Iris pigment epithelial cell (primary cell): ENCODE results near the gene FEN1.

Source experiments
- DNase-seq: peaks from one replicate; pipeline ENCODE4 v3.0.0-alpha.2; 2011; ENCODE audit warnings: low read depth

The FEN1 gene

GRCh38 chr11:61817471-61818202 is 24.9 kb downstream of the FEN1 start:
- no peak for DNase-seq

- peak; percentile 81 for DNase-seq
These were observed 27.5 kb downstream of the FEN1 start for GRCh38 chr11:61820174-61820573.

- no peak for DNase-seq
These were observed 34.3 kb downstream of the FEN1 start for GRCh38 chr11:61826930-61827570.

DNA sequence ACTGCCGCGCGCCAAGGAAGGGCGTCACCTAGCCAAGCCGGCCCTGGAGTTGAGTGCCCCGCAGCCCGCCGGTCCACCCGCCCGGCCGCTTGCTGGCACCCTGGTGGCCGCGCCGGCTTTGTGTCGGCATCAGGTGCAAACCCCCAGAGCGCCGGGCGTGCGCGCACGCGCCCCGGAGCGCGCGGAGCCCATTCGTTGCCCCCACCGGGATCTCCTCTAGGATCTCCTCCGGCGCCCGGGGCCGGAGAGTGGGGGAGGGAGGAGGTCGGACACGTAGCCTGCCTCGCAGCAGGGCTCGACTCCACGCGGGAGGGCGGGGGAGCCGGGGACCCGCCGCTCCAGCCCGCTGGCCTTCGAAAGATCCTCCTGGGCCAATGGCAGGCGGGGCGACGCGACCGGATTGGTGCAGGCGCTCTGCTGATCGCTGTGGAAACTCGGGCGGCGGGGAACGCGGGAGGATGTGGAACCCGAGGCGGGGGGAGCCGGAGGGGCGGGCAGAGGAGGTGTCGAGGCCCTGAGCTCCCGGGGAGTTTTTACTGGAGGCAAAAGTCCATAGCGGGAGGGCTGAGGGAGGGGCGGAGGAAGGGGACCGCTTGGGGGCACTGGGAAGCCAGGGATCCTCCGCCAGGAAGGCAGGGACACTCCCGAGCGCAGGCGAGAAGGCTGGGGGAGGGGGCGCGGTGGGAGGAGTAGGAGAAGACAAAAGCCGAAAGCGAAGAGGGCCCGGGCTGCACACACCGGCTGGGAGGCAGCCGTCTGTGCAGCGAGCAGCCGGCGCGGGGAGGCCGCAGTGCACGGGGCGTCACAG is 35.1 kb downstream of the FEN1 start, which contains the start of gene FADS2:
Gene FADS2, plus strand, starts transcription at position 730 of the 808 bp plus-strand sequence. CDS start 91 bp downstream, outside the sequence.
- DNase-seq = peak; percentile 98

DNA sequence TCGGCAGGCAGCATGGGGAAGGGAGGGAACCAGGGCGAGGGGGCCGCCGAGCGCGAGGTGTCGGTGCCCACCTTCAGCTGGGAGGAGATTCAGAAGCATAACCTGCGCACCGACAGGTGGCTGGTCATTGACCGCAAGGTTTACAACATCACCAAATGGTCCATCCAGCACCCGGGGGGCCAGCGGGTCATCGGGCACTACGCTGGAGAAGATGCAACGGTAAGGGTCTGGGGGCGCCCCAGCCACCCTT is 35.6 kb downstream of the FEN1 start:
- DNase-seq = no peak

- peak; percentile 76 for DNase-seq
These were observed 36.1 kb downstream of the FEN1 start for GRCh38 chr11:61828629-61829407.

DNA sequence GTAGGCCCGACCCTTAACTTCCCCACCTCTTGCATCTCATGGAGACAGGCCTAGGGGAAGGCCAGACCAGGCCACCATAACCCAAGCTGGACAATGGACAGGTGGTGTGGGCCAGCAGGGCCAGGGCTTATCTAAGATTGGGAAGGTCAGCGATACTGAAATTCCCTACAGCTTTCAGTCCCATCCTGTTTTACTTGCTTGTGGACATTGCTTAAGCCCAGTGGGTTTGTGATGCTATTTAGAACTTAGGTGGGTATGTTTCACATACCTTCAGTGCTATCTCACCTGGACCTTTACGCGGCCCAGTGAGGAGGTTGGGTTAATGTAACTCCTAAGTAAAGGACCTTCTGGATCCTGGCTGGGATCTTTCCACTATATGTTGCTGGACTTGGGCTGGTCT is 37.1 kb downstream of the FEN1 start:
- DNase-seq = no peak

DNA sequence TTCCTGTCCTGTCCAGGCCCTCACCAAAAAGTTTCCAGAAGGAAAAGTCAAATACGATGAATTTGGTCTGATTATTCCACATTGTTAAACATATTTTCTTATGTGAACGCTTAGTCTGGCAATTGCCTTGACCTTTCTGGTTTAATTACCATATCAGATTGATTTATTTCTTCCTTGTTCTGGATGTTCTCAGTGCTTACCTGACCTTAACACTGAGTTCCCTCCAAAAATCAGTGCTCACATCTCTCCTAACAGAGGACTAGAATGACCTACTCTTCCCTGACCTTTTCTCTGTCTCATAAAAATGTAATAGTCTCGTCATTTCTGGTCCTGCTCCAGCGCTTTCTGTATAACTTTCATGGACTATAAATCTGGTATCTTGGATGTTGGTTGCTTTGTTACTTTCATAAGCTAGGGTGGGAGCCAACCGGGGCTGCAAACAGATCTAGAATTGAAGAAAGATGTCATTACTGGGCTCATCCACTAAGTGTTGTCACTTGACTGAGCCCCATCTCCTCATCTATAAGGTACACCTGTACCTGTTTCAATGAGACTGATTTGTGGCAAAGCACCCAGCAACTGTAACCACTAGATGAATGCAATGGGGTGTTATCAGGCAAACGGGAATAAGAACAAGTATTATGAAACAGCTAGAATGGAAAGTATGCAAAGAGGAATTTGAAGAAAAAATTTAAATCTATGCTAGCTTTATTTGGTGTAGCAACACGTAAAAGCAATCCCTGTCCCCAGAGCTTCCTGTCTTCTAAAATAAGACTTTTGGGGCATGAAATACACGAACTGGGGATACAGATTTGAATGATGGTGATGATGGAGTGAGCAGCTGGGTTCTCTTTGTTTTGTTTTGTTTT is 37.8 kb downstream of the FEN1 start:
- DNase-seq = peak; percentile 63

- no peak for DNase-seq
These were observed 39.5 kb downstream of the FEN1 start for GRCh38 chr11:61832207-61832606.

- DNase-seq = no peak
These were observed 40.0 kb downstream of the FEN1 start for GRCh38 chr11:61832754-61833153.

DNA sequence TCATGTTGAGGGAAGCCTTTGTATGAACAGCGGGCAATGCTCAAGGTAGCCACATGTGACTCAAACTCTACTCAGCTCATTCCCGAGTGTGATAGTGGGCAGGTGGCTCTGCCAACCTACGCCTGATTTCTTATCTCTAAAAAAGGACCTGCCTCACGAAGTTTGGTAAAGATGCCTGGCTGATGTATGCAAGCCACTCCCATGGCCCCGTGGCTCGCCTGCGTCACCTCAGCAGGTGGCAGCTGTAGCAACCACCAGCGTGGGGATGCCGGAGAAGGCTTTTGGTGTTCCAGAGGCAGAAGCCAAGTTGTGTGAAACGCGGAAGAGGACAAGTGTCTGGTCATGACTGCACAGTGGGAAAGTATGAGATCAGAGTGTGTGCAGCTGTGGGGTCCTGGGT is 40.8 kb downstream of the FEN1 start:
- no peak for DNase-seq

GRCh38 chr11:61833926-61834277 is 41.2 kb downstream of the FEN1 start:
- no peak for DNase-seq

DNA sequence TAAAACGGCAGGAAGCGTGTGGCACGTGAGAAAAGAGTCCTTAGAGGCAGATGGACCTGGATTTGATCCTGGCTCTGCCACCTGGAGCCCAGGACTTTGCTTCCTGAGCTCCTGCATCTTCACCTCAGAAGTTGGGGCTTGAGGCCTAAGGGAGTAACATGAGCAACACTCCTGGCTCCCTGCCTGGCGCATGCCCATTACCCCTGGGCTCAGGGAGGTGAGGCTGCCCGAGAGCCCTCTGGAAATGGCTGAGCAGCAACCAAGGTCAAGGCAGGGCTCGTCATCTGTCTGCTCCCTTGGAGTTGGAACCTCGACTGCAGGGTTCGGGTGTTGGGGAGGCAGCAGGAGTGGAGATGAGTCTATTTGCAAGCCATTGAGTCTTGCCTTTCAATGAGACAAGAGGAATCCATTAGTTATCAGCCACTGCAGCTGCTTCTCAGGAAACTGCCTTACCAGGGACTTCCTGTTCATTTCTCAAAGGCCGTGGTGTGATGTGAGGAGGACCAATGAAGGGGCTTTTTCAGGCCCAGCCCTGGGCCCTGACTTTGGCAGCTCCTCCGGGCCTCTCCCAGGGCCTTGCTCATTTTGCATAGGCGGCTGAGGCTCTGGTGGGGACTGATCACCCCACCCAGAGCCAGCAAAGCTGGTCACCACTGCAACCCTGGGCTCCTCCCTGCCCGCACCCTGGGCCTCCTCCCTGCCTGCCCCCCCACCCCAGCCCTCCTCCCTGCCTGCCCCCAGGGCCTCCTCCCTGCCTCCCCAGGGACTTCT is 41.8 kb downstream of the FEN1 start:
- DNase-seq = peak; percentile 81

- DNase-seq = no peak
These were observed 43.5 kb downstream of the FEN1 start for GRCh38 chr11:61836193-61836592.

- DNase-seq = no peak
These were observed 44.8 kb downstream of the FEN1 start for GRCh38 chr11:61837411-61838005.

DNA sequence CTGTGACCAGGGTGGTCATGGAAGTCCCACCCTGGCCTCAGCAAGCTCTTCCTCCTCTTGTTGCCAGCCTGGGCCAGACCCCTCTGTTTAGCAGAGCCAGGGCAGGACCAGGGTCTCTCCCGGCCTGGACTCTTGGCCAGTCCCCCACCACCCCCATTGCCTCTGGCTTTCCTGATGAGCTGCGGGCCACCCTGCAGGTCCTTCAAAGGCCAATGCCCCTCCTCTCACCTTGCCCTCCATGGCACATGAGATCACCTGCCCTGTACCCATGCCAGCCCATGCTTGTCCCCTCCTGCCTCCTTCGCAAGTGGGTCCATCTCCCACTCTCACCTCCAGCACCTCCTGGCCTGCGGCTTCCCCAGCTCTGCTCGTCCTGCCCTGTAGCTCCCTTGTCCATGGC is 45.8 kb downstream of the FEN1 start:
- no peak for DNase-seq

DNA sequence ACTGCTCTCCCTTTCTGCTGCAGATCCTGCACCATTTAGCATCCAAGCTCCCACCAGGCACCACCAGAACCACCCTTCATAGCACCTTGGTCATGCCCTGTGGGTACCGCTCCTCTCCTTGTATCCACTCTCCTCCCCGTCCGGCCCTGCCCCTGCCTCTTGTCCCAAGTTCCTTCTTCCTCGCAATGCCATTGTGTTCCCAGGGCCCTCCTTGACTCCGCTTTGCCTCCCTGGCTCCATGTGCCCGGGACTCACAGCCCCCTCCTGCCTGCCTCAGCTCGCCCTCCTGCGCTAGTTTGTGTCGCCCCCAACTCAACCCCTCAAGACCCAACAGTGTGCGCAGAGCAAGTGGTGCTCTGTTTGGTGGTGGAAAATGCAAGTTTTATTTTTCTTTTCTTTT is 46.2 kb downstream of the FEN1 start:
- no peak for DNase-seq

DNA sequence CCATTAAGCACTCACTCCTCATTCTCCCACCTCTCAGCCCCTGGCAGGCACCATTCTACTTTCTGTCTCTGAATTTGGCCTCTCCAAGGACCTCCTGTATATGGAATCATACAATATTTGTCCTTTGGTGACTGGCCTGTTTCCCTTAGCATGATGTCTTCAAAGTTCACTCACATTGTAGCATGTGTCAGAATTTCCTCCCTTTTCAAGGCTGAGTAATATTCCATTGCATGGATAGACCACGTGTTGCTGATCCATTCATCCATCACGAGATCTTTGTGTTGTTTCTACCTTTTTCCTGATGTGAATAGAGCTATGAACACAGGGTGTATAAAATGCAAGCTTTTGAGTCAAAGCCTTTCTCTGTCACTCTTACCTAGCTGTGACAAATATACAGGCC is 47.0 kb downstream of the FEN1 start:
- no peak for DNase-seq

DNA sequence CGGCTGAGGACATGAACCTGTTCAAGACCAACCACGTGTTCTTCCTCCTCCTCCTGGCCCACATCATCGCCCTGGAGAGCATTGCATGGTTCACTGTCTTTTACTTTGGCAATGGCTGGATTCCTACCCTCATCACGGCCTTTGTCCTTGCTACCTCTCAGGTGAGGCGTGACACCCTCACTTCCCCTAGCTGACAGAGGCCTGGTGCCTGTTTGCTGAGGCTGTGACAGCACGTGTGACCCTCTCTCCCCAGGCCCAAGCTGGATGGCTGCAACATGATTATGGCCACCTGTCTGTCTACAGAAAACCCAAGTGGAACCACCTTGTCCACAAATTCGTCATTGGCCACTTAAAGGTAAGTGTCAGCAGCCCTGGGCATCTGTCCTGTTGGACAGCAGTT is 47.7 kb downstream of the FEN1 start:
- DNase-seq = no peak
